PC-3 (cell line): ENCODE measurements around the gene PCARE. TPM values are rescaled to one million over a fixed set of nuclear protein-coding genes. Genes with fewer than 3 reads are reported as not detected.

Source experiments
- ATAC-seq: fragments of 200-7000 bp; cut with Tn5 transposase; 2 replicates; pipeline ENCODE4 v1.9.1; 2020; ENCODE audit warnings: mild to moderate bottlenecking, moderate library complexity
- BruUV-seq: library from RNA; stranded (reverse); fragments of 400-500 nt; replicated peaks from 2 replicates; lab custom pipeline; 2021; lab: Mats Ljungman, UMichigan
- CTCF ChIA-PET: fragments of 300-600 bp; sonication (Branson Sonifier 250); formaldehyde crosslinking; loops from one replicate; lab custom pipeline; 2022; ENCODE audit warnings: antibody characterized with exemption; lab: Charles Lee
- POLR2A ChIA-PET: fragments of 300-600 bp; sonication (Branson Sonifier 250); formaldehyde crosslinking; loops from one replicate; lab custom pipeline; 2022; ENCODE audit warnings: antibody characterized with exemption; ENCODE audit not compliant: unreplicated experiment; lab: Charles Lee
- DNase-seq: peaks from one replicate; pipeline ENCODE4 v3.0.0-alpha.2; 2015
- H2AFZ ChIP-seq: fragments of 300-600 bp; sonication (generic); 2 replicates; pipeline ENCODE4 v1.6.0; 2016; ENCODE audit warnings: antibody characterized with exemption, low read length
- H3F3A ChIP-seq: fragments of 300-600 bp; sonication (generic); one replicate; pipeline ENCODE4 v1.6.0; 2017; ENCODE audit warnings: antibody characterized with exemption, low read length, control low read depth, mild to moderate bottlenecking; ENCODE audit not compliant: unreplicated experiment
- H3K27ac ChIP-seq: fragments of 300-600 bp; sonication (generic); 2 replicates; pipeline ENCODE4 v1.5.1; 2016; ENCODE audit warnings: mild to moderate bottlenecking, low read length
- H3K27me3 ChIP-seq: fragments of 300-600 bp; sonication (generic); 2 replicates; pipeline ENCODE4 v1.6.1; 2016; ENCODE audit warnings: low read length, mixed read lengths
- H3K36me3 ChIP-seq: fragments of 300-600 bp; sonication (generic); 2 replicates; pipeline ENCODE4 v1.6.1; 2016; ENCODE audit warnings: low read depth, mixed run types, low read length, mixed read lengths
- H3K4me1 ChIP-seq: fragments of 300-600 bp; sonication (generic); 2 replicates; pipeline ENCODE4 v1.5.1; 2016; ENCODE audit warnings: low read length; ENCODE audit not compliant: insufficient read depth
- H3K4me2 ChIP-seq: fragments of 300-600 bp; sonication (generic); 2 replicates; pipeline ENCODE4 v1.6.0; 2016; ENCODE audit warnings: low read length
- H3K4me3 ChIP-seq: fragments of 300-600 bp; sonication (generic); 2 replicates; pipeline ENCODE4 v1.5.1; 2016; ENCODE audit warnings: mild to moderate bottlenecking, low read length, mixed read lengths
- H3K79me2 ChIP-seq: fragments of 300-600 bp; sonication (generic); 2 replicates; pipeline ENCODE4 v1.6.1; 2017; ENCODE audit warnings: low read length, mixed read lengths
- H3K9ac ChIP-seq: fragments of 300-600 bp; sonication (generic); 2 replicates; pipeline ENCODE4 v1.6.0; 2016; ENCODE audit warnings: mild to moderate bottlenecking, low read length
- H3K9me2 ChIP-seq: fragments of 300-600 bp; sonication (generic); replicated peaks from 2 replicates; pipeline ENCODE4 v1.6.1; 2016; ENCODE audit warnings: mixed run types, low read length, mixed read lengths
- H3K9me3 ChIP-seq: fragments of 300-600 bp; sonication (generic); 2 replicates; pipeline ENCODE4 v1.6.1; 2016; ENCODE audit warnings: low read length, mixed read lengths
- H4K20me1 ChIP-seq: fragments of 300-600 bp; sonication (generic); 2 replicates; pipeline ENCODE4 v1.6.1; 2016; ENCODE audit warnings: low read length, mixed read lengths
- EZH2 ChIP-seq: fragments of 300-600 bp; sonication (generic); IDR thresholded peaks from one replicate; pipeline ENCODE4 v1.6.1; 2017; ENCODE audit warnings: antibody characterized with exemption, mild to moderate bottlenecking, low read length; ENCODE audit not compliant: unreplicated experiment
- EZH2phosphoT487 ChIP-seq: fragments of 300-600 bp; sonication (generic); IDR thresholded peaks from 2 replicates; pipeline ENCODE4 v1.6.1; 2018; ENCODE audit warnings: mild to moderate bottlenecking, antibody characterized with exemption, low read length, borderline replicate concordance
- intact Hi-C: fragments of 100-400 bp; cut with micrococcal nuclease; formaldehyde crosslinking; loops from 2 replicates; pipeline ENCODE4 v1.9.0; 2023
- total RNA-seq: library from RNA; depleted of rRNA; stranded (reverse); fragments of >200 nt; gene quantifications from 2 replicates; pipeline ENCODE4 v1.2.3, GENCODE V29; 2014
- TF ChIP-seq, protein P1 (sequence below): fragments of 300-600 bp; sonication (generic); conservative IDR thresholded peaks from 2 replicates; pipeline ENCODE4 v1.5.1; 2017; ENCODE audit warnings: antibody characterized with exemption, low read depth, mild to moderate bottlenecking, low read length

PCARE gene
- total RNA-seq, 1 experiment from 2014 or later = not detected

- Histone ChIP-seq H3K4me1 (peaks cover 15% of the 10 kb centered on the region), H3K4me2 (peak overlapping the region; percentile 30), H3K27me3 (no peaks in the 10 kb centered on the region), H4K20me1 (no peaks in the 10 kb centered on the region), H3K9ac (no peak overlapping the region), H3K79me2 (no peaks in the 10 kb centered on the region), H3K27ac (peak overlapping the region; percentile 23; the same call in 1 of the 2 replicates), H3K4me3 (no peak overlapping the region), H3K9me2 (no peaks in the 10 kb centered on the region), H2AFZ (peak overlapping the region; percentile 50), H3K9me3 (no peaks in the 10 kb centered on the region), H3F3A (no peaks in the 10 kb centered on the region), H3K36me3 (no peaks in the 10 kb centered on the region)
- peak; percentile 72 for DNase-seq
- POLR2A ChIA-PET = no interaction called here
- TF ChIP-seq EZH2phosphoT487 (no peak), EZH2 (no peak)
- TF ChIP-seq, protein P1, sequence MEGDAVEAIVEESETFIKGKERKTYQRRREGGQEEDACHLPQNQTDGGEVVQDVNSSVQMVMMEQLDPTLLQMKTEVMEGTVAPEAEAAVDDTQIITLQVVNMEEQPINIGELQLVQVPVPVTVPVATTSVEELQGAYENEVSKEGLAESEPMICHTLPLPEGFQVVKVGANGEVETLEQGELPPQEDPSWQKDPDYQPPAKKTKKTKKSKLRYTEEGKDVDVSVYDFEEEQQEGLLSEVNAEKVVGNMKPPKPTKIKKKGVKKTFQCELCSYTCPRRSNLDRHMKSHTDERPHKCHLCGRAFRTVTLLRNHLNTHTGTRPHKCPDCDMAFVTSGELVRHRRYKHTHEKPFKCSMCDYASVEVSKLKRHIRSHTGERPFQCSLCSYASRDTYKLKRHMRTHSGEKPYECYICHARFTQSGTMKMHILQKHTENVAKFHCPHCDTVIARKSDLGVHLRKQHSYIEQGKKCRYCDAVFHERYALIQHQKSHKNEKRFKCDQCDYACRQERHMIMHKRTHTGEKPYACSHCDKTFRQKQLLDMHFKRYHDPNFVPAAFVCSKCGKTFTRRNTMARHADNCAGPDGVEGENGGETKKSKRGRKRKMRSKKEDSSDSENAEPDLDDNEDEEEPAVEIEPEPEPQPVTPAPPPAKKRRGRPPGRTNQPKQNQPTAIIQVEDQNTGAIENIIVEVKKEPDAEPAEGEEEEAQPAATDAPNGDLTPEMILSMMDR = peak; percentile 46
- intact Hi-C loops = no loop called here
- peak; percentile 89 for ATAC-seq
- BruUV-seq = no TSS peak
- CTCF ChIA-PET = no interaction called here
Measured at GRCh38 chr2:29014811-29015421, 59.4 kb downstream of the PCARE start.

GRCh38 chr2:29014331-29014730 lies 60.0 kb downstream of the PCARE start:
- no peaks in the 10 kb centered on the region for H3K9me2 ChIP-seq
- peak; percentile 4; the same call in 1 of the 2 replicates for ATAC-seq
- H3K27me3 ChIP-seq = no peaks in the 10 kb centered on the region
- no TSS peak for BruUV-seq
- H3K9me3 ChIP-seq = no peaks in the 10 kb centered on the region
- H2AFZ ChIP-seq = peak overlapping the region; percentile 50; the same call in 1 of the 2 replicates
- no peaks in the 10 kb centered on the region for H3F3A ChIP-seq
- peaks cover 15% of the 10 kb centered on the region for H3K4me1 ChIP-seq
- no peak overlapping the region for H3K9ac ChIP-seq
- H3K27ac ChIP-seq = peak overlapping the region; percentile 23; the same call in 1 of the 2 replicates
- no peak for DNase-seq
- no peaks in the 10 kb centered on the region for H4K20me1 ChIP-seq
- H3K36me3 ChIP-seq = no peaks in the 10 kb centered on the region
- no peak for TF ChIP-seq EZH2
- no peak for TF ChIP-seq EZH2phosphoT487
- TF ChIP-seq, protein P1 = no peak
- no peaks in the 10 kb centered on the region for H3K79me2 ChIP-seq
- CTCF ChIA-PET = no interaction called here
- intact Hi-C loops = no loop called here
- peak overlapping the region; percentile 30 for H3K4me2 ChIP-seq
- POLR2A ChIA-PET = no interaction called here
- H3K4me3 ChIP-seq = no peak overlapping the region
